Fibroblast of lung (primary cell): ENCODE data around the gene OGFOD3. TPM values are rescaled to one million over a fixed set of nuclear protein-coding genes. Genes with fewer than 3 reads are reported as not detected.

Experiments used
- DNase-seq, 2 donors: peaks; one replicate each; pipeline versions ENCODE4 v3.0.0 to v3.0.0-alpha.2; 2010; ENCODE audit warnings: low read depth in 2 of 2
- H2AFZ ChIP-seq: 2 replicates; pipeline ENCODE4 v1.5.1; 2012; ENCODE audit warnings: low read length, control low read depth, inconsistent platforms
- H3K27ac ChIP-seq: 2 replicates; pipeline ENCODE4 v1.5.1; 2011; ENCODE audit warnings: low read length, control low read depth; ENCODE audit not compliant: insufficient read depth
- H3K27me3 ChIP-seq: 2 replicates; pipeline ENCODE4 v1.5.1; 2011; ENCODE audit warnings: mild to moderate bottlenecking, low read length; ENCODE audit not compliant: control insufficient read depth, insufficient read depth
- H3K36me3 ChIP-seq: 2 replicates; pipeline ENCODE4 v1.5.1; 2011; ENCODE audit warnings: low read length; ENCODE audit not compliant: control insufficient read depth, insufficient read depth
- H3K4me1 ChIP-seq: 2 replicates; pipeline ENCODE4 v1.5.1; 2011; ENCODE audit warnings: low read length; ENCODE audit not compliant: control insufficient read depth, insufficient read depth; ENCODE audit errors: extremely low read depth
- H3K4me2 ChIP-seq: 2 replicates; pipeline ENCODE4 v1.5.1; 2011; ENCODE audit warnings: low read length, control low read depth; ENCODE audit not compliant: insufficient read depth; ENCODE audit errors: extremely low read depth
- H3K4me3 ChIP-seq, 4 experiments: fragments of 200-600 bp in 1 of 4; sonication (generic) in 1 of 4; replicated peaks in 1 of 4; 2 replicates each; pipeline ENCODE4 v1.5.1; 2011 to 2016; ENCODE audit warnings: low read length in 4 of 4, low read depth in 3 of 4, mild to moderate bottlenecking in 3 of 4, control low read depth in 2 of 4, inconsistent platforms in 1 of 4, mixed read lengths in 1 of 4; ENCODE audit not compliant: insufficient read depth in 1 of 4; ENCODE audit errors: control extremely low read depth in 1 of 4
- H3K79me2 ChIP-seq: 2 replicates; pipeline ENCODE4 v1.5.1; 2012; ENCODE audit warnings: mild to moderate bottlenecking, low read length, inconsistent platforms; ENCODE audit not compliant: control insufficient read depth, insufficient read depth
- H3K9ac ChIP-seq: 2 replicates; pipeline ENCODE4 v1.5.1; 2011; ENCODE audit warnings: mild to moderate bottlenecking, low read length, control low read depth; ENCODE audit not compliant: insufficient read depth
- H3K9me3 ChIP-seq: 2 replicates; pipeline ENCODE4 v1.5.1; 2012; ENCODE audit warnings: low read depth, low read length; ENCODE audit not compliant: control insufficient read depth, insufficient read depth
- H4K20me1 ChIP-seq: 2 replicates; pipeline ENCODE4 v1.5.1; 2011; ENCODE audit warnings: low read length; ENCODE audit not compliant: control insufficient read depth, insufficient read depth; ENCODE audit errors: extremely low read depth
- CTCF ChIP-seq, 2 donors: IDR thresholded peaks in 1 of 2; conservative IDR thresholded peaks in 1 of 2; 1 replicate in 1 of 2; 2 replicates in 1 of 2; pipeline ENCODE4 v1.5.1; 2011 to 2012; ENCODE audit warnings: low read length in 2 of 2, control low read depth in 1 of 2, inconsistent platforms in 1 of 2, low read depth in 1 of 2, mild to moderate bottlenecking in 1 of 2
- EZH2 ChIP-seq: IDR thresholded peaks from 2 replicates; pipeline ENCODE4 v1.5.1; 2012; ENCODE audit warnings: low read length, control low read depth, mild to moderate bottlenecking; ENCODE audit errors: missing control alignments
- polyA plus RNA-seq, 2 donors: library from polyadenylated mRNA; depleted of rRNA in 1 of 2; stranded (reverse) in 1 of 2; unstranded in 1 of 2; fragments of >200 nt; gene quantifications; 2 replicates each; pipeline ENCODE4 v1.2.1, GENCODE V29; 2011 to 2012; ENCODE audit warnings: missing spikeins in 1 of 2
- total RNA-seq: library from RNA; depleted of rRNA; stranded (reverse); fragments of >200 nt; gene quantifications from 2 replicates; pipeline ENCODE4 v1.2.1, GENCODE V29; 2014

Gene OGFOD3
- total and polyA plus RNA-seq, 2 donors (not counting 1 experiment from before 2014, with no cell fraction given), result 25.6 to 27.1 TPM

DNA sequence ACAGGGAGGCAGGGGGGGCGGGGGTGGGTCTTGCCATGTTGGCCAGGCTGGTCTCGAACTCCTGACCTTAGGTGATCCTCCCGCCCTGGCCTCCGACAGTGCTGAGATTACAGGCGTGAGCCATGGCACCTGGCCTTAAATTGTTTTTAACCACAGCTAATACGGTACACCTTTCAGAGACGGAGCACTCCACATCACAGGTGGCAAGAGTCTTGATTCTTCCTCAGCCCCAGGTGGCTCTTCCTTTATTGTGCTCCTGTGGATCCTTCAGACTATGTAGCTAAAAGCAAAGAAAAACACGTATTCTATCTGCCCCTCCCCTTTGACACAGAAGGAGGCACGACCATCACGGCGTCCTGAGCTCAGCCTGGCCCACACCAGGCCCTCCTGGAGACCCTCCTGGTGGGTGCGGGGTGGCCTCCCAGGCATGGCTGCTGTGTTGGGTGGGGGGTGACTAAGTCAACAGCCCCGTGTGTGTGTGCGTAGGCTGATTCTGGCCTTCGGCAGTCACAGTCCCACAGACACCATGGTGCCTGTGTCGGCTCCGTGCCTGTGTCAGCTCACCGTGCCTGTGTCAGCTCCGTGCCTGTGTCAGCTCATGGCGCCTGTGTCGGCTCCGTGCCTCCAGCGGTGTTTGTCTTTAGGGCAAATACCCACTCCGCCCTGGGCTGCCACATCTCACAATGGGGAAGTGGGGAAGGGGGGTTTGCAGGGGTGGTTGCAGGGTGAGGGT is 74.0 kb downstream of the OGFOD3 start:
- no peaks in the 10 kb centered on the region for H3K36me3 ChIP-seq
- H3K27ac ChIP-seq, result no peak overlapping the region
- peaks cover 2% of the 10 kb centered on the region for H3K4me1 ChIP-seq
- H3K79me2 ChIP-seq, result no peaks in the 10 kb centered on the region
- TF ChIP-seq EZH2 (no peak), CTCF (conservative IDR thresholded peaks at IDR 0.05 in 1 of 2, IDR thresholded peaks at IDR 0.05 in 1 of 2; ENCODE audit: low read depth in 1 of 2, low read length in 2 of 2) (no peak)
- peaks cover 6% of the 10 kb centered on the region for H3K27me3 ChIP-seq
- H3K9ac ChIP-seq, result no peak overlapping the region
- H3K4me3 ChIP-seq, result no peak overlapping the region
- no peak overlapping the region for H3K4me2 ChIP-seq
- no peaks in the 10 kb centered on the region for H3K9me3 ChIP-seq
- no peak for DNase-seq
- H2AFZ ChIP-seq, result no peak overlapping the region
- no peaks in the 10 kb centered on the region for H4K20me1 ChIP-seq

DNA sequence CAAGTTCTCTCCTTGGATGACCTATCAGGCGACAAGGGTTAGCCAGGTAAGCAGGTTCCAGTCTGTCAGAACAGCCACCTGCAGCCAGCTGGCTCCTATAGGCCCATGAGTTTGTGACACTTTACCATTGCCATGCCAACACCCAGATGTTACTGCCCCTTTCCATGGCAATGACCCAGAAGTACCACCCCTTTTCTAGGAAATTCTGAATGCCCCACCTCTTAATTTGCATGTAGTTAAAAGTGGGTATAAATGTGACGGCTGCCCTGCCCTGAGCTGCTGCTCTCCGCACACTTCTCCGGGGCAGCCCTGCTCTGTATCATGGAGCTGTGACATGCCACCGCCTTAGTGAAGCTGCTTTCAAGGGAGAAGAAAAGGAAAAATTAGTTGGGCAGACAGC is 74.8 kb downstream of the OGFOD3 start:
- no peak overlapping the region for H3K4me2 ChIP-seq
- no peak overlapping the region for H3K27ac ChIP-seq
- DNase-seq, result no peak
- H3K4me3 ChIP-seq, result no peak overlapping the region
- H3K27me3 ChIP-seq, result no peaks in the 10 kb centered on the region
- H3K79me2 ChIP-seq, result no peaks in the 10 kb centered on the region
- no peak overlapping the region for H2AFZ ChIP-seq
- TF ChIP-seq CTCF (conservative IDR thresholded peaks at IDR 0.05 in 1 of 2, IDR thresholded peaks at IDR 0.05 in 1 of 2; ENCODE audit: low read depth in 1 of 2, low read length in 2 of 2), result no peak
- no peak for TF ChIP-seq EZH2
- H3K36me3 ChIP-seq, result no peaks in the 10 kb centered on the region
- H3K9me3 ChIP-seq, result no peaks in the 10 kb centered on the region
- peaks cover 8% of the 10 kb centered on the region for H3K4me1 ChIP-seq
- H3K9ac ChIP-seq, result no peak overlapping the region
- no peaks in the 10 kb centered on the region for H4K20me1 ChIP-seq

DNA sequence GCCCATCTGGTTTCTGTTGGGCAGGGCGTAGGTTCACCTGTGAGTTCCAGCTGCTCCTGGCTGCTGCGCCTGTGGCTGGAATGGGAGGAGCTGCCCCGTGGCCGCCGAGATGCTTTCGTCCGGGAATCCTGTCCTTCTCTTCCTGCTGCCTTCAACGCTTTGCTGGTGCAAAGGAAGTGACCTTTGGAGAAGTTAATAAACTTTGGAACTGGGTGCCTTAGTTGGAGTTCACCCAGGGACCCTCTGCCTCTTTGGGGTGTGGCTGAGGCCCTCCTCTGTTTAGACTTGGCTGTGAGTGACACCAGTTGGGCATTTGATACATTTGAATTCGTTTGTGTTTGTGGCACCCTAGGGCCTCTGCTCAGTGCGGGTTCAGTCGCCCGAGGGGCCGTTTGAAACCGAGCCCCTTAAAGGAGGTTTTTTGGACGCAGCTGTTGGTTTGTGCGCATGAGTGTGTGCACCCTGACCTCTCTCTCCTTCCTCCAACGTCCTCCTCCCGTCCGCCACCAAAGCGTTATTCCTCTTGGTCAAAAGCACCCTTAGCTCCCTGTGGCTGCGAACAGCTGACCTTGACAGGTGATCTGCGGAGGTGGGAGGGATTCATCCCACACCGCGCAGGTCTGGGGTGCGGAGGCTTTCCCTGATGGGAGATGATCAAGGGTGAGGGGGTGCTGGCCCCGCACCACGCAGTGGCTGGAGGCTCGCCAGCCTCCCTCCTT is 75.9 kb downstream of the OGFOD3 start:
- no peaks in the 10 kb centered on the region for H3K27me3 ChIP-seq
- H2AFZ ChIP-seq, result no peak overlapping the region
- TF ChIP-seq EZH2 (no peak), CTCF (conservative IDR thresholded peaks at IDR 0.05 in 1 of 2, IDR thresholded peaks at IDR 0.05 in 1 of 2; ENCODE audit: low read depth in 1 of 2, low read length in 2 of 2) (no peak)
- no peak overlapping the region for H3K4me2 ChIP-seq
- peaks cover 8% of the 10 kb centered on the region for H3K4me1 ChIP-seq
- no peak for DNase-seq
- no peaks in the 10 kb centered on the region for H3K9me3 ChIP-seq
- no peaks in the 10 kb centered on the region for H3K79me2 ChIP-seq
- H3K9ac ChIP-seq, result no peak overlapping the region
- no peaks in the 10 kb centered on the region for H3K36me3 ChIP-seq
- no peak overlapping the region for H3K4me3 ChIP-seq
- H3K27ac ChIP-seq, result no peak overlapping the region
- H4K20me1 ChIP-seq, result no peaks in the 10 kb centered on the region
